Measurements from ENCODE around the gene LEMD2. TPM values are rescaled to one million over a fixed set of nuclear protein-coding genes. Genes with fewer than 3 reads are reported as not detected.

LEMD2 gene
- total and polyA plus RNA-seq, 7 donors, result 21.3 to 63.3 (median 37.3) TPM

DNA sequence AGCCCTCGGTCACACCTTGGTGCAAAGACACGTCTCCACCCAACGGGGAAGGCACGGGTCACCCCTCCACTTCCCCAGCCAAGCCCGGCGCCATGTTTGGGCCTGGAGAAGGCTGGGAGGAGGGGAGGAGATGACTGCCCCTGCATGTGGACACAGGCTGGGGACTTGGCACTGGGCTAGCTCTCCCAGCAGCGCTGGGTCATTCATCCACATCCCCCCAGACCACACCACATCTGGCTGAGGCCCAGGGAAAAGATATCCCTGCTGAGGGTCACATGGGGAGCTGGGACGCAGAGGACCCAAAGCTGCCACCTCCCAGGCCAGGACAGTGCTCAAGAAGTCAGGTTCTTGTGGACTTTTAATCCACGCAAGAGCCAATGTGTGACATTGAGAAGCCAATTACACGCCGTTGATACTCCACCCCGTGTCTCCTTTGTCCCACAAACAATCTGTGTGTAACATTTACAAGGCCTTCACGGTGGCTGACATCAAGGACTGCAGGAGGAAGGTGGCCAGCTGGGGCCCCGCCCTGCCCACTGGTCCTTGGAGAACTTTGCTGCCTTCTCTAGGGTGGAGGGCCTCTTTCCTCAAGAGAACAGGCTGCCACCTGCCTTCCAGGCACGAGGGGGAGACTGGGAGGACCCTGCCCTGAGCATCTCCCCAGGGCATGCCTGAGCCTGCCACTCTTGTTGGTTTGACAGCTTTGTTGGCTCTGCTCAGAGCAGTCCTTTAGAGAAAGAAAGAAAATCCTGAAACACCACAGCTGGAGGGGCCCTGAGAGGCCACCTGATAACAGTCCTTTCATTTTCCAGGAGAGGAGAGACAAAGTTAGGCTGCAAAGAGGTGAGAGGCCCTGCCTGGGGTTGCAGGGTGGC is 36.9 kb downstream of the LEMD2 start:
- no peak for ATAC-seq
- Histone ChIP-seq H3K4me3 (no peak overlapping the region), H3K36me3 (ENCODE audit: insufficient read depth in 1 of 2, low read depth in 1 of 2) (no peaks in the 10 kb centered on the region), H3K4me1 (peaks cover 26% of the 10 kb centered on the region), H3K9me3 (no peaks in the 10 kb centered on the region), H3K27ac (peak overlapping the region; percentile 100), H3K27me3 (ENCODE audit: insufficient read depth in 3 of 3, low read length in 2 of 3) (no peaks in the 10 kb centered on the region)
- DNase-seq, result no peak
- intact Hi-C loops (cut with DNase I), result no loop called here
- WGBS, 3 donors, result 62 to 78% (median 62%) methylated on average over 15 of the region's 15 CpGs
- TF ChIP-seq, protein P1, sequence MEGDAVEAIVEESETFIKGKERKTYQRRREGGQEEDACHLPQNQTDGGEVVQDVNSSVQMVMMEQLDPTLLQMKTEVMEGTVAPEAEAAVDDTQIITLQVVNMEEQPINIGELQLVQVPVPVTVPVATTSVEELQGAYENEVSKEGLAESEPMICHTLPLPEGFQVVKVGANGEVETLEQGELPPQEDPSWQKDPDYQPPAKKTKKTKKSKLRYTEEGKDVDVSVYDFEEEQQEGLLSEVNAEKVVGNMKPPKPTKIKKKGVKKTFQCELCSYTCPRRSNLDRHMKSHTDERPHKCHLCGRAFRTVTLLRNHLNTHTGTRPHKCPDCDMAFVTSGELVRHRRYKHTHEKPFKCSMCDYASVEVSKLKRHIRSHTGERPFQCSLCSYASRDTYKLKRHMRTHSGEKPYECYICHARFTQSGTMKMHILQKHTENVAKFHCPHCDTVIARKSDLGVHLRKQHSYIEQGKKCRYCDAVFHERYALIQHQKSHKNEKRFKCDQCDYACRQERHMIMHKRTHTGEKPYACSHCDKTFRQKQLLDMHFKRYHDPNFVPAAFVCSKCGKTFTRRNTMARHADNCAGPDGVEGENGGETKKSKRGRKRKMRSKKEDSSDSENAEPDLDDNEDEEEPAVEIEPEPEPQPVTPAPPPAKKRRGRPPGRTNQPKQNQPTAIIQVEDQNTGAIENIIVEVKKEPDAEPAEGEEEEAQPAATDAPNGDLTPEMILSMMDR (IDR thresholded peaks at IDR 0.05), result no peak

DNA sequence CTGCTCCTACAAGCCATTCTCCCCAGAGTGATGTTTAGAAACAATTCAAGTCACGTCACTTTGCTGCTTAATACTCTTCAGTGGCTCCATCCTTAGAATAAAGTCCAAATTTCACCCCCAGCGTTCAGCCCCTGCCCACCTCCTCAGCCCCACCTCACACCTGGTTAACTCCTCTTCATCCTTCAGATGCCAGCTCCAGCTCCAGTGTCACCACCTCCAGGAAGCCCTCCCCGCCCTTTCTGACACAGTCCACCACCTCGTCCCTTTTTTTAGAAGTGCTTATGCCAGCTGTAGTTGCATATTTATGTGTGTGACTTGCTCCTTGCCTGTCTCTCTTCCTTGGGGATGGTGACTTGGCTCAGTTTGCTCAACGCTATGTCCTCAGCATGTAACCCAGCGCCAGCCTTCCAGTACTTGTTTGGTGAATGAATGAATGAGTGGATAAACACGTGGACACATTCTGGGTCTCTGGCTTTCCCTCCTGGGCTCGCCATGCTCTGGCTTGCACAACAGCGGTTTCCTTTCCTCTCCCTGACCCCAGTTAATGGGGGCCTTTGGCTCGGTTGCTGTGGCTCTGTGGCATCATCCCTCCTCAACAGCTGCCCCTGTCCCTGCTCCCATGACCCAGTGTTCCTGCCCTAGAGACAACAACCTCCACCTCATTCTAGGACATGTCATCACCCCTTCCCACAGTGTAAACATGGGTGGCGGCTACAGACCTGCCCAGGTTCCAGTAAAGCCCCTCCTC is 38.5 kb downstream of the LEMD2 start:
- Histone ChIP-seq H3K4me3 (peak overlapping the region; percentile 72), H3K4me1 (peaks cover 26% of the 10 kb centered on the region), H3K36me3 (ENCODE audit: insufficient read depth in 1 of 2, low read depth in 1 of 2) (peaks cover 0 to 6% of the 10 kb centered on the region in 2 donors), H3K9me3 (no peaks in the 10 kb centered on the region), H3K27me3 (ENCODE audit: insufficient read depth in 3 of 3, low read length in 2 of 3) (no peaks in the 10 kb centered on the region), H3K27ac (peak overlapping the region; percentile 100)
- intact Hi-C loops (cut with DNase I), result no loop called here
- DNase-seq, result peak; percentile 81 to 94
- TF ChIP-seq, protein P1 (IDR thresholded peaks at IDR 0.05), result no peak
- WGBS, 3 donors, result 18 to 44% (median 36%) methylated on average over 11 of the region's 11 CpGs
- ATAC-seq, result peak; percentile 51 to 63 (median 60)

DNA sequence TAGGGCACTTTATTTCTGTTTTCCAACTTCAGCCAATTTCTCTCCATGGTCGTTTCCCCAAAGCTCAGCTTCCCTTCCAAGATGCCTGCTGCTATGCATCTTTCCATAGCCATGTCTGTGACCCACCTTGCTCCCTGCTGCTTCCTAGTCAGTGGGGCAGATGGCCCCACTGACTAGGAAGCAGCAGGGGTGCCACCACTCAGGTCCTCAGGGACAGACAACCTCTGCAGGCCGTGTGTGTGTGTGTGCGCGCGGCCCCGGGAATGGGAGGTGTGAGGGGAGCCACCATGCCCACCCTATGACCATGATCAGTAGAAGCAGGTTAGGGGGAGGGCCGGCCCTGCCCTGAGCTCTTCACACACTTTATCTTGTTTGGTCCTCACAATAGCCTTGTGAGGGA is 39.5 kb downstream of the LEMD2 start:
- TF ChIP-seq, protein P1 (IDR thresholded peaks at IDR 0.05), result no peak
- peaks cover 22% of the 10 kb centered on the region for H3K4me1 ChIP-seq
- H3K9me3 ChIP-seq, result no peaks in the 10 kb centered on the region
- no peaks in the 10 kb centered on the region for H3K27me3 ChIP-seq (ENCODE audit: insufficient read depth in 3 of 3, low read length in 2 of 3)
- H3K27ac ChIP-seq, result peak overlapping the region; percentile 100
- peaks cover 0 to 14% of the 10 kb centered on the region in 2 donors for H3K36me3 ChIP-seq (ENCODE audit: insufficient read depth in 1 of 2, low read depth in 1 of 2)
- DNase-seq (no peak), ATAC-seq (no peak)
- intact Hi-C loops (cut with DNase I), result no loop called here
- peak overlapping the region; percentile 72 for H3K4me3 ChIP-seq
- WGBS, 3 donors, result 68 to 79% (median 77%) methylated on average over 7 of the region's 7 CpGs

DNA sequence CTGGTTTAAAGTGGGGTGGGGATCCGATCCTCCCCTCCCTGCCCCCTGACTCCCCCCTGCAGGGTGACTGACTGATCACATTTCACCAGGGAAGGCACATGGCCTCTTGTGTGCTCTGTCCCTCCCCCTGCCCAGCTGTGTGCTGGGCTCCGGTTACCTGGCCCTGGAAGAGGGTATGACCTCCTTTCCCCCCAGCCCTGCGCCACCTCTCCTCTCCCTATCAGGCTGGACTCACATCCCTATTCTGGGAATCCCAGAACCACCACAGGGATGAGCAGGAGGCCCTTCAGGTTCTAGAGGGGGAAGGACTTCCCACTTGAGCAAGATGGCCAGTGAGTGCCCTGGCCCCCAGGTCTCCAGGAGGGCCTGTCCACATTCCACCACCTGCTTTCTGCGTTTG is 40.1 kb downstream of the LEMD2 start:
- no peaks in the 10 kb centered on the region for H3K9me3 ChIP-seq
- peak overlapping the region; percentile 72 for H3K4me3 ChIP-seq
- TF ChIP-seq, protein P1 (IDR thresholded peaks at IDR 0.05), result no peak
- H3K27me3 ChIP-seq (ENCODE audit: insufficient read depth in 3 of 3, low read length in 2 of 3), result no peaks in the 10 kb centered on the region
- peak; percentile 32 to 39 (median 36) for ATAC-seq
- DNase-seq, result peak; percentile 79 to 92
- WGBS, 3 donors, result 22 to 48% (median 40%) methylated on average over 4 of the region's 4 CpGs
- H3K36me3 ChIP-seq (ENCODE audit: insufficient read depth in 1 of 2, low read depth in 1 of 2), result peaks cover 0 to 14% of the 10 kb centered on the region in 2 donors
- intact Hi-C loops (cut with DNase I), result no loop called here
- peaks cover 22% of the 10 kb centered on the region for H3K4me1 ChIP-seq
- H3K27ac ChIP-seq, result peak overlapping the region; percentile 100

Data from psoas muscle (tissue), 8 donors.